DND-41 (cell line): Measurements from ENCODE around the gene DDR1.

ENCODE experiments used
- CTCF ChIP-seq: IDR thresholded peaks from 2 replicates; pipeline ENCODE4 v1.5.1; 2012; ENCODE audit warnings: borderline replicate concordance, low read length, moderate library complexity, mild to moderate bottlenecking; ENCODE audit not compliant: poor library complexity, severe bottlenecking; ENCODE audit errors: extremely low read depth
- EZH2 ChIP-seq: IDR thresholded peaks from 3 replicates; pipeline ENCODE4 v1.6.1; 2012; ENCODE audit warnings: borderline replicate concordance, low read depth, mild to moderate bottlenecking, moderate library complexity, low read length, inconsistent platforms; ENCODE audit not compliant: severe bottlenecking

GRCh38 chr6:30917041-30917440 lies 32.7 kb downstream of the DDR1 start:
- TF ChIP-seq CTCF: no peak
- no peak for TF ChIP-seq EZH2
